CMK (cell line): ENCODE measurements around the gene MYCN.
A peak's percentile ranks its signal among the peaks of the same experiment; 100 is the strongest.

Source experiments
- DNase-seq: peaks from one replicate; pipeline ENCODE4 v3.0.0-alpha.2; 2010; ENCODE audit warnings: low read depth

Gene MYCN

DNA sequence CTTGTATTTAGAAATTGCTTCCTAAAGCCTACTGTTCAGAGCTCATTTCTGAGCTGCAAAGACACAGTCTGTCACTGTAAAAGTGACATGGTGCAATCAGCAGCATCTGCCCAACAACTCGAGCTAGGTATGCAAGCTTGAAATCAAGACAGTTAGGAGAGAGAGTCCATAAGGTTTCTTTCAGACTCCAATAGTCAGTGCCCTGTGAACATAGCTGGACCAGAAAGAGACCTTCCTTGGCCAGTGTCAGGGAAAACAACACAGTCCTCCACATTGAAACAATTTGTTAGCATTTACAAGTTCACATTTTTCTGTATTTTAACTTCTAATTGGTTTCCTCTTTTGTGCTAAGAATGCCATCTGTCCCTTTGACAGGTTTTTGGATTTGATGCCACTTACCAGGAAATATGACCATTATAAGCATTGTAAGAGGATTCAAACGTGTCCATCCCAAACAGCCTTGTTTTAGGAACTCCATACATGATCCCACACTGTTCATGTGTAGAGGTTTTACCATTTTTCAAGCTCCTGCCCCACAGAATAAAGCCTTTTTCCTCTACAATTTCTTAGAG, 8.9 kb upstream of the MYCN start:
- DNase-seq = no peak

DNA sequence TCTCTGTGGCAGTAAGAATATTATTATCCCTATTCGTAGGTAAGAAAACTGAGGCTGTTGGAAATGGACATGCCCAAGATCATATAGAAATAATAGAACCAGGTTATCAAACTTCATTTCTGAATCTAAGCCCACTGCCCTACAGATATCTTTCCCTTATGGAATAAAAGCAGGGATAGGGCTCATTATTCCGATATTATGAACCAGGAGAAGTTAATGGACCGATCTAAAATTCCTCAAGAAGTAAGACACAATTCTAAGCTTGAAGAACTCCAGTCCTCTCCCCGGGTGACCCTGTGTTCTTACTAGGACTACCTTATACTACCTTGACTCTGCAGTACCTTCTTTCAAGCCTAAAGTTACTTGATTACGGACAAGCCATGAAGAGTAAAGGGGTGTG, 8.4 kb upstream of the MYCN start:
- DNase-seq = no peak

DNA sequence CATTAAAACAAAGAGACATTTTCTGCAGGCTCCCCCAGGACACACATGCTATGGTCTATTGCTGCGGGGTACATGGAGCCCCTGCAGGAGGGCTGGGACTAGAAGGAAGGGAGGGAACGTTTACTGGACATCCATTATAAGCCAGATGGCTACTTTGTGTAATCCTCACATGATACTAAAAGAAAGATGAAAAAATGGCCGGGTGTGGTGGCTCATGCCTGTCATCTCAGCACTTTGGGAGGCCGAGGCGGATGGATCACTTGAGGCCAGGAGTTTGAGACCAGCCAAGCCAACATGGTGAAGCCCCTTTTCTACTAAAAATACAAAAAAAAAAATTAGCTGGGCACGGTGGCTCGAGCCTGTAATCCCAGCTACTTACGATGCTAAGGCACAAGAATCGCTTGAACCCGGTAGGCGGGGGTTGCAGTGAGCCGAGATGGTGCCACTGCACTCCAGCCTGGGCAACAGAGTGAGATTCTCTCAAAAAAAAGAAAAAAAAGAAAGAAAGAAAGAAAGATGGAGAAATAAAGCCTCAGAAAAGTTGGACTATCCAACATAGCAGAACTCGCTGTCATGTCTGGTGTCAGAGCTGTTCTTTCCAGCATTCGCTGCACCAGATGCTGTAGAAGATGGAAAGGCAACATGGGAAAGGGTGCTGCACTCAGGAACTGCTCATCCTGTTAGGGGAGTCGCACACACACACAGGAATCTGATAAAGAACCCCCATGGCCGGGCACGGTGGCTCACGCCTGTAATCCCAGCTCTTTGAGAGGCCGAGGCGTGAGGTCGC, 7.8 kb upstream of the MYCN start:
- DNase-seq = no peak

DNA sequence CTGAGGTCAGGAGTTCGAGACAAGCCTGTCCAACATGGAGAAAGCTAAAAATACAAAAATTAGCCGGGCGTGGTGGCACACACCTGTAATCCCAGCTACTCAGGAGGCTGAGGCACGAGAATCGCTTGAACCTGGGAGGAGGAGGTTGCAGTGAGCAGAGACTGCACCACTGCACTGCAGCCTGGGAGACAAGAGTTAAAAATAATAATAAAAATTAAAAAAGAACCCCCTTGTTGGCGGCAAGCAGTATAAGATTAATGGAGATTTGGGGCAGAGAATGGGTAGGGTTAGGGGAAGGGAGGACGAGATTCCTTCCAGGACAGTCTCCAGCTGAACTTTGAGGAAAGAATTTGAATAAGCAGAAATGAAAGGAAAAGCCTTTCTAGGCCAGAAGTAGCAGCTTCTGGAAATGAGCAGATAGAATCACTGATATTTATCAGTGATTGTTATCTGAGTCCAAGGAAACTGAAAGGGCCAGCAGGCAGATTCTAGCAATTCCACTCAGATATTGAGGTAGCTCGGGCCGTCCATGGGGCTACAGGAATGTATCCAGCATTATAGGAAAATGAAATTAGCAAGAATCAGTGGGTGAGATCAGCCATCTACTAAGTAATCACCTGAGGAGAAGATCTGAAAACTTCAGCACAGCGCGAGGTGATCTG, 7.0 kb upstream of the MYCN start:
- no peak for DNase-seq

DNA sequence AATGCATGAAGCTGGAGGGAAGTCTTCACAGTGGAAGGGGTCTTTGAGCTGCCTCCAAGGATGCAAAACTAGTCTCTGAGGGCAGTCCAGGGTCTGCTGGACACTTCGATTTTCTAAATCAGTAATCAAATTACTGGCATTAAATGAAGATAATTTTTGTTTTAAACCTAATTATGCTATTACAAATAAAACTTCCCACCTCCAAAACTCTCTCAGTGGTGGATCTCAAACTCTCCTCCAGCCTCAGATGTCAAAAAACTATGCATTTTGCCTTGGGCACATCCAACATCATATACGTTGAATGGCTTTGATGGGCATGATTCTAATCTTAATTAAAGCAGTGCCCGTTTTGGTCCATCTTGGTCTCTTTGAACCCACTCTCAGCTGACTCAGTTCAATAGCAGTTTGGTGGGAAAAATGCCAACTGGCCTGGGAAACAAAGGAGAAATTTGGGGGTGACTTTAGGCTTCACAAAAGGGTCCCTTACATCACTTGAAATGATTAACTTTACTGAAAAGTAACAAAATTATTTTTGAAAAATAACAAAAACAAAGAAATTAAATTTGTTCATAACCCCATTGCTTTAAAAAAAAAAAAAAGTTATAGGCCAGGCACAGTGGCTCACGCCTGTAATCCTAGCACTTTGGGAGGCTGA, 5.9 kb upstream of the MYCN start:
- no peak for DNase-seq

DNA sequence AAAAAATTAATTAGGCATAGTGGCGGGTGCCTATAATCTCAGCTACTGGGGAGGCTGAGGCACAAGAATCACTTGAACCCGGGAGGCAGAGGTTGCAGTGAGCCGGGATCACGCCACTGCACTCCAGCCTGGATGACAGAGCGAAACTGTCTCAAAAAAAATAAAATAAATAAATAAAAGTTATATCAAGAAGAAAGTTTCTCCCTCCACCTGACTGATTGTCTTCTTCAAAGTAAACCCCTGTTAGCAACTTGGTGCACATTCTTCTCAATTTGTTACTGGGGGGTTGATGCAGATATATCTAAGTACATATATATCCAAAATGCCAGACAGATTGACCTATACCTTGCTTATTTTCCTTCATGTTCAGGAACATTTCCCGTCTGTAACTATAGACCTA, 5.2 kb upstream of the MYCN start:
- DNase-seq = no peak

DNA sequence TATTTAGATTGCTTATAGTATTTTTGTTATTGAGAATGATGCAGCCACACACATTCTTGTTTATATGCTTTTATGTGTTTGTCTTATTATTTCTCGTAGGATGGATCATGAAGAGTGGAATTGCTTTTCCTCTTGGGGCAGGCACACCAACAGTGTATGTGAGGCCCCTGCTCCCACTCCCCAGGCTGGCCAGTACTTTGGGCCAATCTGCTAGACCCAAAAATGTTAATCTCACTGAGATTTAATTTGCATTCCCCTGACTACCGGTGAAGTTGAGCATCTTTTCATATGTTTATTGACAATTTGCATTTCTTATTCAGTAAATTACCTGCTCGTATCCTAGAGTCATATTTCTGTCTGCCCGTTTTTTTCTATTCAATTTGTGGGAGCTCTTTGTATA, 4.7 kb upstream of the MYCN start:
- no peak for DNase-seq

DNA sequence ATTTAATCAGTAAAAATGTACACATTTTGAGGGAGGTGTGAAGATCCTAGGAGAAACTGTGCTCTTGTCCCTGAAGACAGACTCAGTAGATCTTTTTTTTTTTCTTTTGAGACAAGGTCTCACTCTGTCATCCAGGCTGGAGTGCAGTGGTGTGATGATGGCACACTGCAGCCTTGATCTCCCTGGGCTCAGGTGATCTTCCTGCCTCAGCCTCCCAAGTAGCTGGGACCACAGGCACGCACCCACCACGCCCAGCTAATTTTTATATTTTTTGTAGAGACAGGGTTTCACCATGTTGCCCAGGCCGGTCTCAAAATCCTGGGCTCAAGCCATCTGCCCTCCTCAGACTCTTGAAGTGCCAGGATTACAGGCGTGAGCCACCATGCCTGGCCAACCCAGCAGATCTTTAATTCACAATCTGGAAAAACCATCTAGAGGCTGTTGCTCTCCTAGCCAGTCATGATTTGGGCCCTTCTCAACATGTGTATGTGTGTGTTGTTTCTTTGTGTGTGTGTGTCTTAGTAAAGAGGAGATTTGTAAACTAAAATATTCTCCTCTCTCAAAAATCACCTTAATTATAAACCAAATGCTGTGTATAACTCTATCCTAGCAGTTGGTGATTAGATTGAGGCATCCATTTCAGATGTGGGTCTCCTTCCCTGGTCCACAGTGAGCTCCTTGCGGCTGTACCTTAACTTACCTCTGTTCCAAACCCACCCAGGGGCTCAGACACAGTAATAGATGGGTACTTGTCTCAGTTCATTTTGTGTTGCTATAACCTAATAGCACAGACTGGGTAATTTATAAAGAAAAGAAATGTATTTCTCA, 3.9 kb upstream of the MYCN start:
- no peak for DNase-seq

DNA sequence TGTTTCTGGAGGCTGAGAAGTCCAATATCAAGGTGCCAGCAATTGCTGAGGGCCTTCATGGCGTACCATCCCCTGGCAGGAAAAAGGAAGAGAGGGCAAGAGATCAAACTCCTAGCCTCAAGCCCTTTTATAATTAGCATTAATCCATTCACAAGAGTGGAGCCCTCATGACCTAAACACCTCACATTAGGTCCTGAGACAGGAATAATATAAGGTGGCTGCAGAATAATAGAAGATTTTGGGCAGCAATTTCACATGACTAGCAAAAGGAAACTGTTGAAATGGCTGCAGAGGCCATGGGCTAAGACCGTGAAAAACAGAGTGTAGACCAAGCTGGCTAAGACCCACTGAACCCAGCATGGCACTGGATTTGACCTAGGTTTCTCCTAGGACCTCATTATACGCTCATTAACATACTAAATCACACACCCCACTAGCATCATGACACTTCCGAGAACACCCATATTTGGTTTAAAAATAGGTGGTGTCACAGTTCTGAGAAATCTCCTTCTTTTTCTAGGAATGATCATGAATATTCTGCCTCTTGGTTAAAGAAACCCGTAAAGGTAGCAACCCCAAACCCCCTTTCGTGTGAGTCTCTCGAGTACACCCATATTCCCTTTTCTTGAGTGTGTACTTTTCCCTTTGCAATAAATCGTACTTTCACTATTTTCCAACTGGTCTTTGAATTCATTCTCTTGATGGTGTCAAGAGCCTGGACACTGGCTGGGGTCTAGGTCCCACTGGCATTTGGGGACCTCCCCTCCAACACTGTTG, 3.1 kb upstream of the MYCN start:
- DNase-seq = no peak

DNA sequence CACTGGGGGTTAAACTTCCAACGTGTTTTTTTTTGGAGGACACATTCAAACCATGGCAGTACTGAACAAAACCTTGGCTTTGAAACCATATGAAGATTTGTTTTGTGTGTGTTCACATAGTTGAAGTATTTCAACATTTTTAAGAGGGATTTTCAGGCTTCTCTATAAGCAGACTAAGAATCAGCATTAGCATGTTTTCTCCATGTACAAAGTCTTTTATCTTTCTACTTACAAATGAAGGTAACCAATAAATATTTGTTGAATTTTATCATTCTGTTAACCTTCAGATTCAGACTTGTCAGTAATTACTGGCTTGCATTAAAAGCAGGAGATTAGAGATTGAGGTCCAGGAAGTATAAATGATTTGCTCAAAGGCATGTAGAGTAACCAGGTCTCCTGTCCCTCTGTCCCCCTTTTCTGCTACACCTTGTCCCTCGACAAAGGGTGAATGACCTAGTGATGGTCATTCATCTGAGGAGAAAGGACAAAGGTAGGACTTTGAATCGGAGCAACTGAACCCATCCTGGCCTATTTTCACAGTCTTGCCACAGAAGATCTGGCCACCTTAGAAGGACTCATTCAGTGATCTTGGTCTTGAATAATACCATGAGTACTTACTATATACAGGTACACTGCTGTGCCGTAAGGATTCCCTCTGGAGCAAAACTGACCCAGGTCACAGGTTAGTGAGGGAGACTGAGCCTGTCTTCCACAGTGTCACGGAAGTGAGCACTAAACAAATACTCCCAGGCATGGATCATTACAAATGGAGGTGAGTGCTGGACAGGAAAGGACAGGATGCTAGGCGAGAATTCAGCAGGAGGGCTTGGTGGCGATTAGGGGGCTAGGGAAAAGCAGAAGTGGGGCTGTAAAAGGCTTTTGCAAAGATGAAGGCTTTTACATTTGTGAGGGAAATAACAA, 2.2 kb upstream of the MYCN start:
- no peak for DNase-seq

DNA sequence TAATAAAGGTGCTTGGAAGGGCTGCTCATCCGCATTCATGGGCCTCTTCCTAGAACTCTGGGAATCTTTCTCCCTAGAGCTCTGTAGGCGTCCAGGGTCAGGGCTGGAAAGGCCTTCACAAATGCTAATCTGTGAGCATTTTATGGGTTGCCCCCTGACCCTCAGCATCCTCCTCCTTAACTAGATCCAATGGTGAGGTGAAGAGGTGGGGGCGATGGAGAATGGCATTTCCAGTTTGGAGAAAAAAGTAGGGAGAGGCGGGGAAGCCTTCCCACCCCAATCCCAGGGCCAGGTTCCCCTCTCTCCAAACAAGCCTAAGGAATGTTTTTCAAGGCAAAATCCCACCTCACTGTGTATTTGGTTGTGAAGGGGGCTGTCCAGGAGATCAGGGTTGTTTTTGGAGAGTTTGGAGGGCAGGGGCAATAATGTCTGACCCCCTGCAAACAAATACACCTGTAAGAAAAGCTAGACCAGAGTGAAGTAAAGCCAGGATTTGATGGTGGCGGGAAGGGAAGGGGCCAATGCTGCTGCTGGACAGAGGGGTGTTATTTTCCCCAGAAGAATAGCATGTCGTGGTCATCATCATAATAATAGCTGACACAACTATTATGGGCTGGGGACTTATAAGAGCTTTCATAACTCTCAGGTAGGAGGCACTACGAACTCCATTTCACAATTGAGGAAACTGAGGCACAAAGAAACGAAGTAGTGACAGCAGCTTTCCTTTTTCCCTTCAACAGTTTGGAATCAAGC, 1.4 kb upstream of the MYCN start:
- DNase-seq = no peak

DNA sequence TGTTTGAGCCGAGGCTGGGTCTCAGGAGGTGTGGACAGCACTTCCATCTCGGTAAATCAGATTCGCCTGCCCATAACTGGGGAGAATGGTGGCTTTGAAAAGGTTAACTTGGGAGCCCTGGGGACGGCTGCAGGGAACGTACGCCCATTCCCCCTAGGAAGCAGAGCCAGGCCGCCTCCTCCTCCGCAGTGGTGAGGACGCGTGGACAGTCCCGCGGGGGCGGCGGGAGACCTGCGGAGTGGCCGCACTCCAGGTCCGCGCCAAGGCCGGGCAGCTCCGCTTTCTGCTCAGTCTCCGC, 845 bp upstream of the MYCN start:
- peak; percentile 48 for DNase-seq

DNA sequence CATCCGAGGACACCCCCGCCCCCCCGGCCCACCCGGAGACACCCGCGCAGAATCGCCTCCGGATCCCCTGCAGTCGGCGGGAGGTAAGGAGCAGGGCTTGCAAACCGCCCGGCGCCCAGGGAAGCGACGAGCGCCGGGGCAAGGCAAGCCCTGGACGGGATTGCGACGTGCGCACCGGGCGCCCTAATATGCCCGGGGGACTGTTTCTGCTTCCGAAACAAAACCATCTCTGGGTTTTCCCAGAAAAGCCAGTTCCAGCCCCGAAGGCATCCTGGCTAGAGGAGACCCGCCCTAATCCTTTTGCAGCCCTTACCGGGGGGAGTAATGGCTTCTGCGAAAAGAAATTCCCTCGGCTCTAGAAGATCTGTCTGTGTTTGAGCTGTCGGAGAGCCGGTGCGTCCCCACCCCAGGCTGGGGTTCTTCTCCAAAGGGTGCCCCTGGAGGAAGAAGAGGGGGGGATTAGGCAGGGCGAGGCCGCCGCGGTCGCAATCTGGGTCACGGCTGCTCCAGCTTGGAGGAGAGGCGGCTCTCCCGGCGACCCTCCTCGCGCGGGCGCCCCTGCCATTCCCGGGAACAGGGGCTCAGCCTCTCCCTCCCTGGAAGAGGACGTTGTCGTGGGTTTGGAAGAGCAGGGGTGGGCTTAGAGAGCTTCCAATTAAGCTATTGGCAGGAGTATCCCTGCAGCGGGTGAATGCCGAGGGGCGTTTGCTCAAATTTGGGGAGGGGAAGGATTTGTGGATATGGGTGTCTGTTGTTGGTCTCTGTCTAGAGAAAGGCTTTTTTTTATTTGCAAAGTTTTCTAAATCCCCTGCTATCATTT, 521 bp downstream of the MYCN start:
- DNase-seq = no peak

DNA sequence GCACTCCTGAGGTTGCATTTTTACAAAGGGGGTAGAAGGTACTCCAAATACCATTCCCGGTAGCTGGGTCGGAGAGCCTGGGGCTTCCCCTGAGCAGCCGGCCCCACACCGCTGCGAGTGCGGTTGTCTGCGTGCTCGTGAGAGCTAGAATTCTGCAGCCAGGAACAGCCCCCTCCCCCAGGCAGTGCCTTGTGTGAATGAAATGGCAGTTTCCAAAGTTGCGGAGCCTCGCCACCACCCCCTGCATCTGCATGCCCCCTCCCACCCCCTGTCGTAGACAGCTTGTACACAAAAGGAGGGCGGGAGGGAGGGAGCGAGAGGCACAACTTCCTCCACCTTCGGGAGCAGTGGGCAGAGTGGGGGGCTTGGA, 1.1 kb downstream of the MYCN start:
- DNase-seq = no peak

DNA sequence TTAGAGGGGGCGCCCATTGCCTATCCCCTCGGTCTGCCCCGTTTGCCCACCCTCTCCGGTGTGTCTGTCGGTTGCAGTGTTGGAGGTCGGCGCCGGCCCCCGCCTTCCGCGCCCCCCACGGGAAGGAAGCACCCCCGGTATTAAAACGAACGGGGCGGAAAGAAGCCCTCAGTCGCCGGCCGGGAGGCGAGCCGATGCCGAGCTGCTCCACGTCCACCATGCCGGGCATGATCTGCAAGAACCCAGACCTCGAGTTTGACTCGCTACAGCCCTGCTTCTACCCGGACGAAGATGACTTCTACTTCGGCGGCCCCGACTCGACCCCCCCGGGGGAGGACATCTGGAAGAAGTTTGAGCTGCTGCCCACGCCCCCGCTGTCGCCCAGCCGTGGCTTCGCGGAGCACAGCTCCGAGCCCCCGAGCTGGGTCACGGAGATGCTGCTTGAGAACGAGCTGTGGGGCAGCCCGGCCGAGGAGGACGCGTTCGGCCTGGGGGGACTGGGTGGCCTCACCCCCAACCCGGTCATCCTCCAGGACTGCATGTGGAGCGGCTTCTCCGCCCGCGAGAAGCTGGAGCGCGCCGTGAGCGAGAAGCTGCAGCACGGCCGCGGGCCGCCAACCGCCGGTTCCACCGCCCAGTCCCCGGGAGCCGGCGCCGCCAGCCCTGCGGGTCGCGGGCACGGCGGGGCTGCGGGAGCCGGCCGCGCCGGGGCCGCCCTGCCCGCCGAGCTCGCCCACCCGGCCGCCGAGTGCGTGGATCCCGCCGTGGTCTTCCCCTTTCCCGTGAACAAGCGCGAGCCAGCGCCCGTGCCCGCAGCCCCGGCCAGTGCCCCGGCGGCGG, 1.7 kb downstream of the MYCN start:
- DNase-seq = no peak

DNA sequence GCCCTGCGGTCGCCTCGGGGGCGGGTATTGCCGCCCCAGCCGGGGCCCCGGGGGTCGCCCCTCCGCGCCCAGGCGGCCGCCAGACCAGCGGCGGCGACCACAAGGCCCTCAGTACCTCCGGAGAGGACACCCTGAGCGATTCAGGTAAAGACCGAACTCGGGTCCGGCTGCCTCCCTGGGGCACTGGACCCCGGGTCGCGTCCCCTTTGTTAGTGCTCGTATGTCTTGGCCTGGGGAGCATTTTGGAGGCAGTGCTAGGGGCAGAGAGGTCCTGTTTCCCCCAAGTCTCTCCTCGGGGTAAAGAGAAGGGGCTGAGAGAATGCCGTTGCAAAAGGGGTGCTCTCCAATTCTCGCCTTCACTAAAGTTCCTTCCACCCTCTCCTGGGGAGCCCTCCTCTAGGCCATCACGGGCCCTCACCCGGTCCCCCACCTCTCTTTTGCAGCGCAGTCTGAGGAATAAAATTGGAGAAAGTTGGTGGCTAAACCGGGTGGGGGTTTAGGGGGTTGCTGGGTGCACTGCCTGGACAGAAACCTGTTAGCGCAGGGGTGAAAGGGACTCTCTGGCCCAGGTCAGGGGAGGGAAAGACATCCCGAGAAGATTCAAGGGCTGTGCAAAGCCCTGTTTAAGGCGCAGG, 2.5 kb downstream of the MYCN start:
- no peak for DNase-seq
